ENCODE measurements around the gene PANX1. TPM values are rescaled to one million over a fixed set of nuclear protein-coding genes. Genes with fewer than 3 reads are reported as not detected.

Gene PANX1
- total RNA-seq, 2 experiments from 2014 or later: 11.3 to 16.5 TPM

GRCh38 chr11:94201004-94201465 lies 72.4 kb downstream of the PANX1 start:
- Histone ChIP-seq H3K9me3 (ENCODE audit: low read length) (no peaks in the 10 kb centered on the region), H3K36me3 (ENCODE audit: insufficient read depth, low read length) (no peaks in the 10 kb centered on the region), H3K4me3 (ENCODE audit: low read depth, low read length, poor library complexity, severe bottlenecking) (no peak overlapping the region), H3K27ac (ENCODE audit: low read depth, low read length, poor library complexity, severe bottlenecking) (no peak overlapping the region), H4K20me1 (ENCODE audit: insufficient read depth, low read length) (no peaks in the 10 kb centered on the region), H3K4me1 (ENCODE audit: insufficient read depth, low read length, poor library complexity, severe bottlenecking) (no peaks in the 10 kb centered on the region), H3K4me2 (ENCODE audit: low read length) (no peak overlapping the region), H3K79me2 (ENCODE audit: insufficient read depth, low read depth, low read length) (no peaks in the 10 kb centered on the region), H2AFZ (ENCODE audit: low read length) (no peak overlapping the region), H3K9me2 (ENCODE audit: insufficient read depth, low read length) (no peaks in the 10 kb centered on the region)
- TF ChIP-seq CTCF (conservative IDR thresholded peaks at IDR 0.05; ENCODE audit: low read length) (no peak), EZH2phosphoT487 (IDR thresholded peaks at IDR 0.05; ENCODE audit: borderline replicate concordance, low read depth, low read length) (no peak)
- CTCF ChIA-PET (ENCODE audit: unreplicated experiment): no interaction called here
- POLR2A ChIA-PET: interaction anchor here (0.6 to 1.2 kb wide), 2 partner anchors 9 to 75 kb away, joined by 3 read pairs; no protein-coding TSS in a partner anchor
- no TSS peak for BruUV-seq (replicated peaks)
- no peak for DNase-seq (ENCODE audit: low spot score)
- intact Hi-C loops (cut with micrococcal nuclease; ENCODE audit: unreplicated experiment): no loop called here

GRCh38 chr11:94203070-94203469 lies 74.4 kb downstream of the PANX1 start:
- Histone ChIP-seq H3K9me2 (ENCODE audit: insufficient read depth, low read length) (no peaks in the 10 kb centered on the region), H3K27ac (ENCODE audit: low read depth, low read length, poor library complexity, severe bottlenecking) (no peak overlapping the region), H3K4me3 (ENCODE audit: low read depth, low read length, poor library complexity, severe bottlenecking) (no peak overlapping the region), H4K20me1 (ENCODE audit: insufficient read depth, low read length) (no peaks in the 10 kb centered on the region), H3K4me1 (ENCODE audit: insufficient read depth, low read length, poor library complexity, severe bottlenecking) (no peaks in the 10 kb centered on the region), H3K79me2 (ENCODE audit: insufficient read depth, low read depth, low read length) (no peaks in the 10 kb centered on the region), H2AFZ (ENCODE audit: low read length) (no peak overlapping the region), H3K4me2 (ENCODE audit: low read length) (no peak overlapping the region), H3K9me3 (ENCODE audit: low read length) (no peaks in the 10 kb centered on the region), H3K36me3 (ENCODE audit: insufficient read depth, low read length) (no peaks in the 10 kb centered on the region)
- BruUV-seq (replicated peaks): no TSS peak
- ChIA-PET CTCF (ENCODE audit: unreplicated experiment) (no interaction called here), POLR2A (interaction anchor here (1.0 kb wide), 1 partner anchor 65 kb away, joined by 4 read pairs; no protein-coding TSS in a partner anchor)
- TF ChIP-seq EZH2phosphoT487 (IDR thresholded peaks at IDR 0.05; ENCODE audit: borderline replicate concordance, low read depth, low read length) (no peak), CTCF (conservative IDR thresholded peaks at IDR 0.05; ENCODE audit: low read length) (no peak)
- no peak for DNase-seq (ENCODE audit: low spot score)
- intact Hi-C loops (cut with micrococcal nuclease; ENCODE audit: unreplicated experiment): no loop called here

GRCh38 chr11:94211261-94211830 lies 82.7 kb downstream of the PANX1 start:
- no TSS peak for BruUV-seq (replicated peaks)
- Histone ChIP-seq H4K20me1 (ENCODE audit: insufficient read depth, low read length) (no peaks in the 10 kb centered on the region), H3K4me2 (ENCODE audit: low read length) (no peak overlapping the region), H3K79me2 (ENCODE audit: insufficient read depth, low read depth, low read length) (no peaks in the 10 kb centered on the region), H3K9me3 (ENCODE audit: low read length) (no peaks in the 10 kb centered on the region), H3K27ac (ENCODE audit: low read depth, low read length, poor library complexity, severe bottlenecking) (no peak overlapping the region), H3K4me1 (ENCODE audit: insufficient read depth, low read length, poor library complexity, severe bottlenecking) (no peaks in the 10 kb centered on the region), H3K9me2 (ENCODE audit: insufficient read depth, low read length) (no peaks in the 10 kb centered on the region), H2AFZ (ENCODE audit: low read length) (no peak overlapping the region), H3K36me3 (ENCODE audit: insufficient read depth, low read length) (no peaks in the 10 kb centered on the region), H3K4me3 (ENCODE audit: low read depth, low read length, poor library complexity, severe bottlenecking) (no peak overlapping the region)
- no peak for DNase-seq (ENCODE audit: low spot score)
- TF ChIP-seq EZH2phosphoT487 (IDR thresholded peaks at IDR 0.05; ENCODE audit: borderline replicate concordance, low read depth, low read length): no peak
- TF ChIP-seq CTCF (conservative IDR thresholded peaks at IDR 0.05; ENCODE audit: low read length): no peak
- POLR2A ChIA-PET: no interaction called here
- CTCF ChIA-PET (ENCODE audit: unreplicated experiment): no interaction called here
- intact Hi-C loops (cut with micrococcal nuclease; ENCODE audit: unreplicated experiment): no loop called here
